Stimulated activated naive CD4-positive, alpha-beta T cell treated with Interleukin-2 at 50 U/mL for 16 hours (primary cell): ENCODE data around the gene MSANTD2.

Source experiments
- DNase-seq: peaks from one replicate; lab custom pipeline; 2025; lab: John Stamatoyannopoulos, UW

The MSANTD2 gene

DNA sequence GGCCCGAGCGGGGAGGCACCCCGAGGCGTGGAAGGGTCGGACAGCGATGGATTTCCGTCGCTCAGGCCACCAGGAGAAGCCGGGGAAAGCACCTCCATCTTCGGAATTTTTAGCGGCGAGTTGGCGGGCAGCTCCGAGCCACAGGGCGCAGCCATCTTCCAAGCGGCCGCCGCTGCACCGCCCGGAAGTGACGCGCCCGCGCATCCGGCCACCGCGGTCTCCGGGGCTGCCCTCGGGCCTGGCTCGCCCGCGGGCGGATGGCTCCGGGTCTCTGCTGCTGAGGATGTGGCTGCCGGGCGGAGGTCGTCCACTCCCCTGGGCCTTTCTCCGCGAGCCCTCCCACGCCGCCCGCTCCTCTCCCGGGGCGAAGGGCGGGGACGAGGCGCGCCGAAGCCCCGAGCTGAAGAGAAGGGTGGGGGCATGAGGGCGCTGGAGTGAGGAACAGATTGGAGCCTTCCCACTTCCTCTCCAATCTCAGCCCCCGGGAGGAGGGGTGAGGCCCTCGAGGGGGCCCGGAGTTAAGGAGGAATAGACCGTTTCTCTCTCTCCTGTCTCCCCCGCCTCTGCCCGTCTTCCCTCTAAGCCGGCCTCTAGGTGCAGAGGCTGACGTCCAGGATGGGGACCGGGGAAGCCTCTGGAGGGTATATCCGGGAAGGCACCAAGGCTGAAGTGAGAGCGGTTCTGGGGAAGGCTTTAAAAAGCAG, at the start of gene MSANTD2:
MSANTD2 (minus strand) TSS at position 181 of the 704 bp plus-strand sequence; CDS start at position 155, 26 bp downstream.
- peak; percentile 73 for DNase-seq

DNA sequence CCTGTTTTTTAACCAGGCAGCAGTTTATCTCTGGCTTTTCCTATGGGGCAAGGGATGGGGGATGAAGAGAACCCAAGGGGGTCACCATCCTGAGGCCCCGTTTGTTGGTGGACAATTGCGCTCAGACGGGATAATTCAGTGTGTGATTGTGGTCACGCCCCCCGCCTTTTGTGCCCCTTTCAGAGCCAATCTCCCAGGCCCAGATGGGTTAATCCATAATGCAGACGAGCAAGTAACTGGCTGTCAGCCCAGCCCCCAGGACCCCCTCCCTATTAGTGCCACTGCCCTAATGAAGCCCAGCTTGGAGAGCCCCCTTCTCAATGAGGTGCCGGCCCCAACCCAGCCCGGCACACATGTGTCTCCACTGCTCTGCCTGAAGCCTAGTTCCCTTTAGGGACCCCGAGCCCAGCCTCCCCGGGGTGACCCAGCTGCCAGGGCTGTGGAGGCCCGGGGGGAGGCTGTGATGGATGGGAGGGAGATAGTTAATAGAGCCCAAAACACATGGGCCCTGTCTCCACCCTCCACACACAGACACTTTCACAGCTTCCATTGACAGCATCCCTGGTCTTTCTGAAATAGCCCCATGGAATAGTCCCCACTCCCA, 46.0 kb upstream of the MSANTD2 start:
- DNase-seq = no peak

DNA sequence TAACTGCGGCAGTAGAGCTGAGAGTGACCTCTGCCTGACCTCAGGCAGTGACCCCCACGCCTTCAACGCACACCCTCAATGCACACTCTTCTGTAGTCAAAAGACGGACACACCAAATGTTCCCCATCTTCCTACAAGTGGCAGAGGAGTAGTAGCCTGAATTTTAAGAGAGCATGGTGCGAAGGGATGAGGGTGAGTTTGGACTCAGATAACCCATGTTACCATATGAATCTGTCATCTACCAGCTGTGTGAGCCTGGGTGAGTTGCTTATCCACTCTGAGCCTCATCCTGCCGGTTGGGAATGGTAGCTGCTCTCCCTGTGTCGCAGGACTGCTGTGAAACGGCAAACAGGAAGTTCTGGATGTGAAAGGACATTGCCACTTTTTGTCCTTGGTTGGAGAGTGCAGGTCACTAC, 44.5 kb upstream of the MSANTD2 start:
- no peak for DNase-seq

DNA sequence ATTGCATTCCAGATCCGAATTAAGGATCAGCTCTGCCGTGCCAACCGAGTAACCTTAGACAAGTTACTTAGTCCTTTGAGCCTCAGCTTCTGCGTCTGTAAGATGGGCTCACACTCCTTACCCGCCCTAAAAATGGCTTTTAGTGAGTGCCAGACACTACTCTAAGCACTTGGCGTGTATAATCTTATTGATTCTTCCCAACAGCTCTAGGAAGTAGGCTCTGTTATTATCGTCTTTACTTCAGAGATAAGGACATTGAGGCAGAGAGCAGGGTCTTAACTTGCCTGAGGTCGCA, 43.4 kb upstream of the MSANTD2 start:
- no peak for DNase-seq

DNA sequence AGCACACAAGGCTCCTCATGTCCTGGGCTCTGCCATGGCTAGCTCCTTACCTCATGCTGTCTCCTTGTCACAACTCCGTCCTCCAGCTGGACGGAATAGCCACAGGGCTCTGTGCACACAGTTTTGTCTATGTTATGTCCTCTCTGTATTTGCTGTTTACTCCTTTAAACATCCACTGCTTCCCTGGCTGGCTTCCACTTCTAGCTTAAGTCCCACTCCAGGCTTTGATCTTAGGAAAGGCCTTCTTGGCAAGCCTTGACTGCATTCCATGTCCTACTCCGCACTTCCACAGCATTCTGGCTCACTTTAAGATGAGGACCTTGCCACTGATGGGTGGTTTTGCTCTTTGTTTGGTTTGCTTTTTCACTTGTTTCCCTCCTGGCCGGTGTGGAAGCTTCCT, 42.1 kb upstream of the MSANTD2 start:
- no peak for DNase-seq

DNA sequence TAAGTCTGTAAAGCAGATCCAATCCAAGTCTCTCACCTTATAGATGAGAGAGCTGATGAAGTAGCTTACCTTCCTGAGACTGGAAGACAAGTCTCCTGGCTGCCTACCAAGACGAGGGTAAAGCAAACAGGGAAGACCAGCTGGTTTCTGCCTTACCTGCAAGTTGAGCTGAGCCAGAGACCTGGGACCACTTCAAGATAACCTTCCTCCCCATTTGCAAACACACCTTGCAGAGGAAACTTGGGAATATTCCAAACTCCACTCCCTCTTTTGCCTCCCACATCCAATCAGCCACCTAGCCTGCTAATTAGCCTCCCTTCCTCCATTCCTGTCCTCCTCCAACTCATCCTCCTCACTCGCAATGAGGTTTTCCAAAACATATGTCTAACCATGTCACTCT, 41.6 kb upstream of the MSANTD2 start:
- DNase-seq = no peak

DNA sequence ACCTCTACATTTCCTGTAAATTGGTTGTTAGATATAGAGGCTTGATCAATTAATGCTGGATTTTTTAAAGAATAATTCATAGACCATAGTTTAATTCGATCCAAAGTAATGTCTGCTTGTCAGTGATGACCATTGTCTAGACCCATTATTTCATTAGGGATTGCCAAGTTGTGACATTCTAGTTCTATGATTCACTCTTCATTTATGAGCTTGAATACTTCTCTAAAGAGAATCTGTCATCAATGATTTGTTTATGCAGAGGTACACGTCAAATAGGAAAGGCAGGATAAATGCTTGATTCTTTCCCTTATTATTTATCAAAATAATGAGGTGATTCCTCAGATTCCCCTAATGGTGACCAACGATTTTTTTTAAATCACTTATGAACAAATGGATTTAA, 41.0 kb upstream of the MSANTD2 start:
- DNase-seq = no peak

DNA sequence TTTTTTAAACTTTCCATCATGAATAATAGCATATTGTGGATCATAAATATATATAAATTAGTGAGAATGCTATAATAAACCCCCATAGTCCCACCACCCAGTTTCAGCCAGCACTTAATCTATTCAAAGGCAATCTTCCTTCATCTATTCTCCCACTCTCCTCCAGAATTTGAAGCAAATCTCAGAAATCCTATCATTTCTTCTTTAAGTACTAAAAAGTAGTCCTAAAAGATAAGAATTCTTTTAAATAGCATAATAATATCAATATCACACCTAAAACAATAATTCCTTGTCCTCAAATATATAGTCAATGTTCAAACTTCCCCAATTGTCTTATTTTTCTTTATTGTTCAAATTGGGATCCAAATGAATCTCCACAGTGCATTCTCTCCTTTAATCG, 40.5 kb upstream of the MSANTD2 start:
- no peak for DNase-seq

DNA sequence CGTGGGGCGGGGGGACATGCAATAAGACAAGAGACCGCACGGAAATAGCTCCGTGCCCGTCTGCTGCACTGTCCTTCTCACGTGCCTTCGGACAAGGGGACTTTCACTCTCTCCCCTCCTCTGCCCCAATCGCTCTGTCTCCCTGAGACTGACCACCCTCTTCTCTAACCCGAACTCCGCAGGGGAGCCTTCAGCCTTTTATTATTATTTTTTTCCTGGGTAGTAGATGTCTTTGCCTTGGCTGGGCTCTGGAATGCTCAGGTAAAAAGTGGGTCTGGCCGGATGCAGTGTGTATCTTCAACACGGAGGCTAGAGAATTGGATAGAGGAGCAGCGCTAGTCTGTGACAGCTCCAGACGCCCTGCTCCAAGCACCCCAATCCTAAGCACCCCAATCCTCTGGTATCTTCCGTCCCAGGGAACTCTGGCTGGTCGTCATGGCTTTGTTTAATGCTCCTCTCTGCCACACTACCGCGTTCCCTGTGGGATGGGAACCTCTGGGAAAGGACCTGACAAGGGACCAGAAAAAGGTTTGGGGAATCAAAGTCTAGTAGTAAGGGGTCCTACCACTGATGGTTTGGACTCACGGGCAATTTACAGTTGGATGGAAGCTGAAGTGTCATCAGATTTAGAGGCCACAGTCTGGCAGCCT, 39.9 kb upstream of the MSANTD2 start:
- DNase-seq = no peak

DNA sequence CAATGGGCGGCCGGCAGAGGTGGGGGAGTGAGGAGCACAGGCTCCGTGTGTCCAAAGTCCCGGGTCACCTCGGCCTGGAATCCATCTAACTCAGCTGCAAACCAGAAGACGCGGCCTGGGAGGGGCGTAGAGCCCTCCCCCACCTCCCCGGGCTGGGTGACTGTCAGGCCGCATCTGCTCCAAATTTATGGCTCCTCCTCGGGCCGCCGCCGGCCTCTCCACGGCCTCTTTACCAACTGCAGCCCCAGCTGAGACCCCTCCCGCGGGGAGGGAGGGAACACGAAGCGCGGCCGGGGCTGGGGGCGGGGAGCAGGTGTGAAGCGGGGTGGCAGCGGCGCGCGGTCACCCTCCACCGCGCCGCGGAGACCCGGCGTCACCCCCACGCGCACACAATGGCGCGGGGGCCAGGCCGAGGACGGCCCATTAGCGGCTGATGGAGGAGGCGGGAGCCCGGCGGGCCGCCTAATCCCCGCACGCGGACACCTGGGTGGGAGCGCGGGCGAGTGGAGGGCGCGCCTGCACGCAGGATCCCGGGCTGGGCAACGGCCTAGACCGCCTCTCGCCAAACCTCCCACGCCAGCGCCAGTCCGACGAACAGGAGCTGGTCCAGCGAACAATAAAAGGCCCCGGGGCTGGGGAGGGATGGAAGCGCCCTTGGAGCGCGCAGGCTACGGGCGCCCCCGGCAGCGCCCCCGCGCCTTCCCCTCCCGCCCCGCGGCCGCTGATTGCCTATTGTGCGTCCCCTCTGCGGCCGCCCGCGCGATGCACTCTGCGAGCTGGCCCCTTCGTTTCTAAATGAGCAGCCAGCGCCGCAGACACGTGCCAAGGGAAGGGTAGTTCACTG, 39.1 kb upstream of the MSANTD2 start:
- no peak for DNase-seq

DNA sequence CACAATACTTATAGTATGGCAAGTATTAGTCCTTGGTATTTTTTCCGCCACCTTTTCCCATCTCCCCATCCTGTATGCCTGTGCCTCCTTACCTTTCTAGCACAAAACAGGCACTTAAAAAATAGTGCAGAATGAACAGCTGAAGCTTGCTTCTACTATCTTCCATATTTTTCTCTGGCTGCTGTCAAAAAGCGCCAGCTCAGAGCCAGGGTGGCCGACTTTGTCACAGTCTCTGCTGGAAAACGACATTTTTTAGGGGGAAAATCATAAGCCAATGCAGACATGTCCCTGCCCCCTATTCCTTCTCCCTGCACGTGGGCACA, 38.6 kb upstream of the MSANTD2 start:
- no peak for DNase-seq

DNA sequence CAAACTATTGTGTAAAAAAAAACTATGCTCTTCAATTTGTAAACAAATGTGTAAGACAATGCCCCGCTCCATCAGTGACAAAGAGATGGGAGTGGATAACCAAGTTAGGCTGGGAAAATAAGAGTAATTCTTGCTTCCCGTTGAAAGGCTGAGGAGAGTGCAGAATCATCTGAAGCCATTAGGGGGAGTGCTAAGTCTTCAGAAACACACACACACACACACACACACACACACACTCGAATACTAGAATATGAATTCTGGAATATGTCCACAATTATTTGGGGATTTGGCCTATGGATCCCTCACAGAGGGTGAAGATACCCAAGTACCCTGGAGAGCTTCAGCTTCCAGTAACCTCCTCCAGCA, 37.3 kb upstream of the MSANTD2 start:
- DNase-seq = no peak

DNA sequence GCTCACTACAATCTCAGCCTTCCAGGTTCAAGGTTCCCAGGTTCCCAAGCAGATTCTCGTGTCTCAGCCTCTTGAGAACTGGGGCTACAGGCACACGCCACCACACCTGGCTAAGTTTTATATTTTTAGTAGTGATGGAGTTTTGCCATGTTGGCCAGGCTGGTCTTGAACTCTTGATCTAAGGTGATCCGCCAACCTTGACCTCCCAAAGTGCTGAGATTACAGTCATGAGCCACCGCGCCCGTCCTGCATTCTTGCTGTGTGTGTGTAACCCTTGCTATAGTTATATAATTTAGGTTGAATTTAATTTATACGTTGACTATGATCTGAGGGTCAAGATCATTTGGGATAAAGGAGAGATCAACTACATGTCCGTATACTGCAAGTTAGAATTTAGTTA, 35.7 kb upstream of the MSANTD2 start:
- DNase-seq = no peak

DNA sequence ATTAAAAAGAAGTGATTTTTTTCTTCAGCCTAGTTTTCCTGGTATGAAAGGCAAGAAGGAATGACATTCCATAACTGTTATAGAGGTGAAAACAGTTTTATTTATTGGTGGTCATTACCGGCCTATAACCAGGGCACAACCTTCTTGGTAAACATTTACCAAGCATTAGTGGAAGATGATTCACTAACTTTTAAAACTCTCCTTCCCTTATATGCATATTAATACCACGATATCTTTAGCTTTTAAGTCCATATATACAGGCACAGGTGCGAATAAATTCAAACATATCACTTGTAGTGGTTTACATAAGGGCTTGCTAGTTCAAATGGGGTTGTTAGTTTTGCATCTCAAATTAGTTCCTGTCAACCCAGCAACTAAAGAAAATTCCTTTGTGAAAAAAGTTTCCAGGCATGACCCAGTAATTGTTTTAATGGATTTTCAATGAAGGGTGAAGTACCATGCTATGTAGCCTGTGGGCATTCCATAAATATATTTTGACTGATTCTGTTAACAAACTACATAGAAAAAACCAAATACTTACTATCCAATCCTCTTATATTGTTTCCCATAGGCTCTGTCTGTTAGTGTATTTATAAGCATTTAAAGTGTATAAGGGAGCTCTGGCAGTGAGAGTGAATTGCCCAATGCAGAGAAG, 34.4 kb upstream of the MSANTD2 start:
- no peak for DNase-seq

DNA sequence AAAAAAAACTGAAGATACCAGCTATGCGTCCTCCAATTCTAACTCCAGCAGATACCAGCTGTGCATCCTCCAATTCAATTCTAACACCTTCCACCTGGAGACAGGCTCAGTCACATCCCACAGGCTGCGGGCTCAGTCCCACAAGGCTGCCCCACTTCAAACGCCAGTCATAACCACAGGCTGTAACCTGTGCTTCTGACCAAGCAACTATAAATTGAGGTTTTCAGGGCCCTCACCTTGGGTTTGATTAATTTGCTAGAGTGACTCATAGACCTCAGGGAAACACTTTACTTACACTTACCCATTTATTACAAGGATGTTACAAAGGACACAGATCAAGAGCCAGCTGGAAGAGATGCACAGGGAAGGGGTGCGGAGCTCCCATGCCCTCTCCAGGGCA, 32.4 kb upstream of the MSANTD2 start:
- no peak for DNase-seq

DNA sequence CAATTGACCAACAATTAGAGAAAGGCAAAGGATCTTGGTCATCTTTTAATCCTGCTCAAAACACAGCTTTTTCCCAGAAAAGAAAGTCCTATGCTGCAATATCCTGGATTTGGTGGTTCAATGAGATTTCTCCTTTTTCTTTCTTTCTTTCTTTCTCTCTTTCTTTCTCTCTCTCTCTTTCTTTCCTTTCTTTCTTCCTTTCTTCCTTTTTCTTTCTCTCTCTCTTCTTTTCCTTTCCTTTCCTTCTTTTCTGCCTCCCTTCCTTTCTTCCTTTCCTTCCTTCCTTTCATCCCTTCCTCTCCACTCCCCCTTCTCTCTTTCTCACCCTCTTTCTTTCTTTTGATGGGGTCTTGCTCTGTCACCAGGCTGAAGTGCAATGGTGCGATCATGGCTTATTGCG, 31.7 kb upstream of the MSANTD2 start:
- DNase-seq = no peak

DNA sequence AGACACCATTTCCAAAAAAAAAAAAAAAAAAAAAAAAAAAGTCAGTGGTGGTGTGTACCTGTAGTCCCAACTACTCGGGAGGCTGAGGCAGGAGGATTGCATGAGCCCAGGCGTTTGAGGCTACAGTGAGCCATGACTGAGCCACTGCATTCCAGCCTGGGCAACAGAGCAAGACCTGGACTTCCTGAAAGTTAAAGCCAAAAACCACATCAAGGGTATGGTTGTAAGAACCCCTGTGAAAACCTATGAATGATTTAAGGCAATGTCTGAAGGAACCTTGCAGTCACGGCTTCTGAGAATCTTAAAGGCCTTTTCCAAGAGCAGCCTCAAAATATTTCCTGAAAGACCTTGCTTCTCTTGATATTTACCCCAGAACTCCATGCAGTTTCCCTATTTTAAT, 30.5 kb upstream of the MSANTD2 start:
- DNase-seq = no peak

DNA sequence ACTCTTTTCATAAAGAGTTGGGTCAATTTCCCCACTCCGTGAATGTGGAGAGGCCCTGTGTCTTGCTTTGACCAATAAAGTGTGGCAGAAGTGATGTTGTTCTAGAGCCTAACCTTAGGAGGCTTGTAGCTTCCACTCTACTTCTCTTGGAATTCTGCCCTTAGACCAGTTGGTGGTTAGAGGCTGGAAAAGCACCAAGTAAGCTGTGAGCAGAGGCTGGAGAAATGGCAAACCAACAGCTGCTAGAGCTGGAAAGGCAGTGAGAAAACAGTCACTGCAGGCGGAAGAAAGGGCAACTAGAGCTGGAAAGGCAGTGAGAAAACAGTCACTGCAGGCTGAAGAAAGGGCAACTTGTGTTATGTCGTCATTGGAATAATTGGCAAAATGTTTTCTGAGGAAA, 29.8 kb upstream of the MSANTD2 start:
- DNase-seq = no peak

DNA sequence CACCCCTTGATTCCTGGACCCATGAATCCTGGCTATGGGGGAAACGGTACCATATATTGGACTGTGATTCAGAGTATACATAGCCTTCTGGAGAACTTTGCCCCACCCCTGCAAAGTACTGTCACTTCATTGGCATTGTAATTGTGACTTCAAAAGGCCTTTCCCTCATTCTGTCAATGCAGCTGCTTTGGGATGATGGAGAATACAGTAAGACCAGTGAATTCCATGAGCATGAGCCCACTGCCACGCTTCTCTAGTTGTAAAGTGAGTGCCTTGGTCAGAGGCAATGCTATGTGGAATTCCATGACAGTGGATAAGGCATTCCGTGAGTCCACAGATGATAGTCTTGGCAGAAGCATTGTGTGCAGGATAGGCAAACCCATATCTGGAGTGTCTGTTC, 25.7 kb upstream of the MSANTD2 start:
- DNase-seq = no peak

DNA sequence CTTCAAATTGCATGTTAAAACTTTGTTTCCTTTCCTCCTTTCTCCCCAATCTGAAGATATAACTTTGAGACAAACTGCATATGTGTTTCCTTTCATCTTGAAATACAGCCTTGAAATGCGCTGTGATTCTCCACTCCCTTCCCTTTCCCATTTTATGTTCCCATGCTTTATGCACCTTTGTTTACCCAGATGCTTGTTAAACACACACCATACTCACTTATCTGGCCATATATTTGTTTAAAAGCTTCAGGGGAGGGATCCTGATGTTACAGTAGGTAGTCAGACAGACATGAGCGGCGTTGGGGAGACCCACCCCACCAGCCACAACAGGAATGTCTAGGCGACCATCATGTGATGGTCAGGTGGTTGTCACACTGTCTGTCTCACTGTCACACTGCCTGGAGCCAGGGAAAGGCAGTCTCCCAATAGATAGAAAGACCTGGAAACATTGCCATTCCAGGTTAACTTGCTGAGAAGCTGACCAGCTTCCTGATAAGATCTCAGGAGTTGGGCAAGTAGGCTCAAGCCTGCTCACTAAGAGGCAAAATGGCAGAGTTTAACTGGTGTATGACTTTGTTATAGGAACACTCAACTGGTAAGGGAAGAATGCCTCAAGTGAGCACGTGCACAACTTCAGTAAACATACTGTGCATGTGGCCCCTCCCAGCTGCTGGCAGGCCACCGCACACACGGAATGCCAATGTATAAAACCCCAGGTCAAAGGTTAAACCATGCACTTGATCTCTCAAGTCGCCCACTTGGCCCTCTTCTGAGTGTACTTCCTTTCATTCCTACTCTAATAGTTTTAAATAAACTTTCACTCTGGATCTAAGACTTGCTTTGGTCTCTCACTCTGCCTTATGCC, 23.5 kb upstream of the MSANTD2 start:
- DNase-seq = no peak

DNA sequence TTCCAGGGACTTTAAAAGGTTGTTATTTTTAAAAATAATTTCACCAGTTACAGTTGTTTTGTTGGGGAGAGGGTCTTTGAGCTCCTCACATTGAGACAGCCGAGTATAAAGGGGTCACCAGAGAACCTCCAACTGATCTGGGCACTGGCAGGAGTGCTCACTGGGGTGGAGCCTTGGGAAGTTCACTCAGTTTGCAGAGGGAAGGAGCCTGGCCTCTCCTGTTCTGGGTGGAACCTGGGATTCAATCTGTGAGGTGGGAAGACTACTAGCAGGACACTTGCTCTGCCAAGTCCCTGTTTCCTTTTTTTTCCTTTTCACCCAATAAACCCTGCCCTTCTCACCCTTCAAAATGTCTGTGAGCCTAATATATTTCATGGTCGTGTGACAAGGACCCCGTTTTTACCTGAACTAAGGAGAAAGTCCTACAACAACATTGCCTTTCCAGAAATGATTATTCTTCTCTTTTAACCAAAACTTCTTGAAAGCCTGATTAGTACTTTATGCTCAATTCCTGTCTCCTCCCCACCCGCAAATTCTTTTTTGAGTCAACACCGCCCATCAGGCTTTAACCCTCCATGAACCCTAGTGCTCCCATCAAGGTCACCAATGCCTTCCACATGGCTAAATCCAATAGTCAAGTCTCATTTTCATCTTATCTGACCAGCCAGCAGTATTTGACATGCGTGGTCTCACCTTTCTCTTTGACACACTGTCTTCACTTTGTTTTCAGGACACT, 22.0 kb upstream of the MSANTD2 start:
- DNase-seq = no peak
